Islet of Langerhans (tissue), 1 donor: Measurements from ENCODE around the gene CALB2.
"Not testable (repeated sequence)": the region's sequence is repeated elsewhere in the genome, so short reads cannot be mapped to it uniquely, and the experiment has no call there.

Experiments
- FAIRE-seq: peaks from one replicate; lab custom pipeline; 2011; peaks lifted over from hg19 to GRCh38; lab: Jason Lieb, UNC

CALB2 gene

DNA sequence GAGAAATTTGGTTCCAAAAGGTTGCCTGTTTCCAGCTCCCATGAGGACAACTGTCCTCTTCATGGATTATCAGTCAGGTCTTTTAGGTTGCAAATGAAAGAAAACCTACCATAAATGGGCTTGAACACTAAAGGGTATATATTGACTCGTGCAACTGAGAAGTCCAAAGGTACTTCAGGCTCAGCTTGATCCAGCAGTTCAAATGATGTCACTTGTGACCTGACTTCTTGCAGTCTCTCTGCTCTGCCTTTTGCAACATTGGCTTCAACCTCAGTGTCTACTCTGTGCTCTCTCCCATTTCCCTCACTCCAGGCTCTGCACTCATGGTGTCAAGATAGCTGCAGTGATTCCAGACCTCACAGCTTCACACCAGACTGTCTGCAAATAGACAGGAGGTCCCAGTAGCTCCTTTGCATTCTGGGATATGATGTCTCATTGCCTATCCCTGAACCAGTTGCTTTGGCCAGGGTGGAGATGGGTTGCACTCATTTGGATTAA lies 5.5 kb upstream of the CALB2 start:
- no peak for FAIRE-seq

- no peak for FAIRE-seq
These were observed 4.8 kb upstream of the CALB2 start for GRCh38 chr16:71353736-71354135.

DNA sequence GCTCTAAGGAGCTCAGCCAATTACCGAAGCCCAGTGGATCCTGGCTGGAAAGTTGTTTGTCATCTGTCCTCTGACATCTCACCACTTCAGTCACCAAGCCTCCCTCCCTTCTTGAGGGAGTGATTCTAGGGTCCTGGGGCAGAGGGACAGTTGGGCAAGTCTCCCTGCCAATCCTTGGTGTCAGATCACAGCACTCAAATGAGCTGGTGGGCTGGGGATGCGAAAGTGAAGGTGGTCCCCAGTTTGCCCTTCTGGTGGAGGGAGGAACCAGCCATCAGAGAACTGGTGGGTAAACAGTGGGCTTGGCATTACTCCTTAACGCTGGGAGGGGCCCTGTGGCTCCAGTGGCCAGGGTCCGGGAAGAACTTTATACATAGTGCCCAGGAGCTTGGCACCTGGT lies 4.4 kb upstream of the CALB2 start:
- no peak for FAIRE-seq

DNA sequence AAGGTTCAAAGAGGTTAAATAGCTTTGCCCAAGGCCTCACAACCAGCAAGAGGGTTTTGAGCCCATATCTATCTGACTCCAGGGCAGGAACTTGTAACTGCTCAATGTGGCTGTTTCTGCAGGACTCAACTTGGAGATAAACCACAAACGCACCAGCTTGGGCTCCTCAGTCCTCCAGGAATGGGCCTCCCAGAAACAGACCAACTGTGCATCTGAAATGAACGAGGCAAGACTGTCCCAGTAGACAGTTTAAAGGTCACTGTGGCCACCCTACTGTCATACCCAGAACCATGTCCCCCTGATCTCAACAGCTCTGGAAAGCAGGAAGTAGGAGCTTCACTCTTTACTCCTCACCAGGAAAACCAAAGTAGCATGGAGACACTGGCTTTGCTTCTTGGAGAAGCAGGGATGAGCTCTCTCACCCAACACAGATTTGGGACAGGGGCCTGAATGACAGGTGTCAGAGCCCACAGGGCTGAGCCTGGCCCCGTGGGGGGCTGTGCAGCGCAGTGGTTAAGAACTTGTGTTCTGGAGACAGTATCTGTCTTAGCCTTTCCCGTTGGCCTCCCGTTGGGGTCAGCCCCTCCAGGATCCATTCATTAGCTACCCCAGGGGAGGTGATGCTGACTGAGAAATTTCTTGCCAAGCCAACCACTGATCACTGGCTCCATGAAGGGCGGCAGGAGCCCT lies 2.3 kb upstream of the CALB2 start:
- FAIRE-seq: no peak

GRCh38 chr16:71356936-71357335 lies 1.6 kb upstream of the CALB2 start:
- FAIRE-seq: not testable (repeated sequence)

- FAIRE-seq: no peak
These were observed 842 bp upstream of the CALB2 start for GRCh38 chr16:71357681-71358080.

- no peak for FAIRE-seq
These were observed 908 bp downstream of the CALB2 start for GRCh38 chr16:71359431-71359830.

GRCh38 chr16:71360378-71360777 lies 1.9 kb downstream of the CALB2 start:
- FAIRE-seq: no peak

DNA sequence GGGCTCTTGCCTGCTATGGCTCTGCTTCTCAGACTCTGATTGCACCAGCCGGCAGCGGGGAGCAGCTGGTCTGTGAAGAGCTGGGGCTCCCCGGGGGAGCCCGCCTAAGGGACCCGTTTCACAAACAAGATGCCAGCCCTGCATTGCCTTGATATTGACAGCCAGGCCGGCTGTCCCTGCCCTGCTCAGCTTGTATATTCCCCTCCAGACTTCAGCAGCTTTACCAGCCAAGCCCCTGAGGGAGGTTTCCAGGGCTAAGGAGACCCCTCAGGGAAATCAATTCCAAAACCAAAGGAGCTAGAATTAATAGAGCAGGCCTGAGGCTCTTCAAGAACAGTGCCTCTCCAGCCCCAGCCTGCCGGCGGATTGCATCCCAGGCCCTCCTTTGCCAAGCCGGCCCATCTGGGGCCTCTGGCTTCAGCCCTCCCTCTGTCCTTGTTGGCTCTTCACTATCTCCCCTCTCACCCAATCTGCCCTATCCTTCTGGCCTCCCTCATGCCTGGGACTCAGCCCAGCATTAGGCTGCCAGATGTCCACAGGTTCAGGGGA lies 5.7 kb downstream of the CALB2 start:
- FAIRE-seq: no peak

DNA sequence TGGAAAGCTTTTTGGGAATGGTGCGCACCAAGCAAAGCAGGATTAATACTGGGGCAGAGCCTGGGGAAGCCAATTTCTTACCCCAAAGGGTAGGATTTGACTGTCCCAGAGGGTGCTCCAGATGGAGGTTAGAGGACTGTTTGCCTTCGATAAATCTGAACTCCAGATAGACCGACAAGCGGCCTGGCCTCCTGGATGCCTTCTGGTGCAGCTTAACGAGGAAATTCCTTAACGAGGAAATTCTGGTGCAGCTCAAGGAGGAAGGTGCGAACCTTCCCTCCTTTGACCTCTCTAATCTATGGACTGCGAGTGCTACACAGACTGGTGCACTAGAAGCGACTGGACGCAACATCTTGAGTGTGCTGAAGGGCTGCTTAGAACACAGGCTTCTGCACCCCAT lies 6.5 kb downstream of the CALB2 start:
- no peak for FAIRE-seq

DNA sequence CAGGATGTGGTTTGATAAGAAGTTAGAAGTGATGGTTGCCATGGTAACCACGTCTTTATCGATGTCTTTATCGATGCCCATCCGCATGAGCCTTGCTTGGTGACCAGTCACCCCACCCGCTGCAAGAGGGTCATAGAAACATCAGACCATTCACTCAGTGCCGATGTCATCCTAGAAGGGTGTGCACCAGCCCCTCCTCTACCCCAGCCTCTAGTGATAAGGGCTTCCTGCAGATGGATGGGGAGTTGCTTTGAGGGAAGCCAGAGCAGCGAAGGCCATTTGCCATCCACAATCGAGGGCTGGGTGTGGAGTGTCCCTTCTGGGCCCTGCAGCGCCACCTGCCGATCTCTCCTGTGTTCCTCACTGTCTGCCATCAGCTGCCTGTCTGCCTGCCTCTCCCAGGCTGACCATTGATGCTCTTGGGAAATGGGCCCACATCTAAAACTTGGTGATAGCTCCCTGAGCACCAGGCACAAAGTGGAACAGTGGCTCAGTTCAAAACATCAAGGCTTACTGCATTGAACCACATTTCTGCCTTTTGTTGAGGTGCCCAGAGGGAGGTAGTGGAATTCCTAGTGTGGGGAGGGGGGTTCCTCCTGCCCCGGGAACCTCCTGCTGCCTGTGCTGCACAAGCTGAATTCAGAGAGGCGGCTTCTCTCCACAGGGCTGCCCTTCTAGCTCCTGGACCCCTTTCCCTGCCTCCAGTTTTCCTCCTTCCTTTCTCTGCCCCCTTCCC lies 8.9 kb downstream of the CALB2 start:
- no peak for FAIRE-seq

DNA sequence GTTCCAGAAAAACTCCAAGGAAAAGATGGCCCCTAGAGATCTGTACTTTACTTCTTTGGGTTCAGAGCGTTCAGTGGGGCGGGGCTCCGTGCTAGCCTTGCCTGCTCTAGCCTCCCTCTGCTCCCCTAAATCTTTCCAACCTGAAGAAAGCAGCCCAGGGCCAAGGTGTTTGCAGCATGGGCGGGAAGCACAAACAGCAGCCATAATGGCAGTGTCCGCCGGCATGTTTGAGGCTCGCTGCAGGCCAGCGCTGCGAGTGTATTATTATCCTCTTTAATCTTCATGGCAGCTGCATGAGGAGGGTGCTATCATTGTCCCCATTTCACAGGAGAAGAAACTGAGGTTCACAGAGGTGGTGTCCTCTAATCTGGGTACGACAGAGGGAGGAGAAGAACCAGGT lies 10.4 kb downstream of the CALB2 start:
- no peak for FAIRE-seq

DNA sequence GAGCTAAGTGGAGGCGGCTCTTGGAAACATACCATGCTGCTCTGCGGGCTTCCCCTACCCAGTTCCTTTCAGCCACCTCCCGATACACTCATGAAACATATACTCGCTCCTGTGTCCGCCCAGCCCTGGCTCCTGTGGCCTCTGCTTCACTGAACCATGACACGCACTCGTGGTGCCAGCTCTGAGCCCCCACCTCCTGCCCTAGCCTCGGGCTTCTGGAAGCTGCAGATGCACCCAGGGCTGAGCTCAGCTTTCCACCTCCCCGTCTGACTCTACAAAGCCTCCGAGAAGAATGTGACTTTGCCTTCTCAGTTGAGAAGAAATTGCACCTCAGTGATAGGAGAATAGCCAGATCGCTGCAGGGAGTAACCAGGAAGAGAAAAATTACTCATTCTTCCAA lies 11.0 kb downstream of the CALB2 start:
- no peak for FAIRE-seq

DNA sequence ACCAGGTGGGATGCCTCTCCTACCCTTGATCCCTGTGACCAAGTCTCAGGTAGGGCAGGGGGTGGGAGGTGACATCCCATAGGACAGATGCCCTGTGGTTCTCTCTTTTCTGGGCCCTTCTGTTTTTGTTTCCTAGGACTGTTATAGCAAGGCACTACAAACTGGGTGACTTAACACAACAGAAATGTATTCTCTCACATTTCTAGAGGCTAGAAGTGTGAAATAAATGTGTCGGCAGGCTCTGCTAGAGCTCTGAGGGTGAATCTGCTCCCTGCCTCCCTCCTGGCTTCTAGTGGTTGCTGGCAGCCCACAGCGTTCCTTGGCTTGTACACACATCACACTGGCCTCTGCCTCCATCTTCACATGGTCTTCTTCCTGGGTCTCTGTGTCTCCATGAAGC lies 12.7 kb downstream of the CALB2 start:
- no peak for FAIRE-seq

DNA sequence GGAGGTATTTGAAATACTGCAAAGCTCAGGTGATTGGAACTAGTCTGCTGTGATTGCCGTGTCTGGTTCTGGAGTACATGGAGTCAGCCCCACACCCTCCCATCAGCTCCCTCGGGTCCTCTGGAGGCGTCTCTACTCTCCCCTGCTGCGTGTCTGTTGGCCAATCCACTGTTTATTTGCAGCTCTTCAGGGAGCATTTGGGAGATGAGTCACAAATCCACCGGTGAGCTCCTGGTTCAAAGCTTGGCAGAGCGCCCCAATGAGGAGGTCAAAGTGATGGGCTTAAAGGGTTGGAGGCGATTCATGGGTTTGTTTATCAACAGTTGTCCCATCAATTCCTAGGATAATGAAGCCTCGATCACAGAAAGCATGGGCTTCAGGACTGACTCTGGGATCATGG lies 14.6 kb downstream of the CALB2 start:
- FAIRE-seq: no peak

DNA sequence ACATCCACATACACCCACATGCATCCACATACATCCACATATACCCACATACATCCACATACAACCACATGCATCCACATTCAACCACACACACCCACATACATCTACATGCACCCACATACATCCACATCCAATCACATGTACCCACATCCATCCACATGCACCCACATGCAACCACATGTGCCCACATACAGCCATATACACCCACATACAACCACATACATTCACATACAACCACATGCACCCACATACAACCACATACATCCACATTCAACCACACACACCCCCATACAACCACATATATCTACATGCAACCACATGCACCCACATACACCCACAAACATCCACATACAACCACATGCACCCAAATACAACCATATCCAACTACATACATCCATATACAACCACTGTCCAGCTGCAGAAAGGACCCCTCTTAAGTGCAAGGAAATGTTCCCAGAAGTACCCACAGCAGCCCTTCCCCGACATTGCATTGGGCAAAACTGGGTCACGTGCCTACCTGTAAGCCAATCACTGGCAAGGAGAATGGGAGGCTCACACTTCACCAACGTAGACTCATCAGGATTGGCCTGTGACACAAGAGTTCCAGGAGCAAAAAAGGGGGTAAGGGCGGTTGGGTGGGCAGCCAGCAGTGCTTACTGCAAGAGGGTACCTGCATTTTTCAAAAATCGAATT lies 18.1 kb downstream of the CALB2 start:
- no peak for FAIRE-seq

GRCh38 chr16:71379711-71380110 lies 21.2 kb downstream of the CALB2 start:
- FAIRE-seq: no peak

DNA sequence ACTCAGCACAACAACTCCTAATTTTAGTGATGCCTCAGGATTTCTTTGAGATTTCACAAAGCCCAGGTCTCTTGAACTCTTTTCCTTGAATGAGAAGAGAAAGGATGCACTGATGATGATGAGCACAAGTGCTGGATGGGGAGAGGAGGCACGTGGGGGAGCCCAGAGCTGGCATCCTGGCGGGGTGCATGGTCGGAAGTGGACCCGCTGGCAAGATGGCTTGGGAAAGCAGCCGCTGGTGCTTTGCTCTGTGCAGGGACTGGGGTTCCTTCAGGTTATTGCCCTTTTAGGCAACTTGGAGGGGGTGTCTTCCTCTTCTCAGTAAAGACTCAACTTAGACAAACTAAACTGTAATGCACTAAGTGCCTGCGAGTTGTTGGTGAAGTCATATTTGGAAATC lies 22.3 kb downstream of the CALB2 start:
- FAIRE-seq: no peak

- FAIRE-seq: no peak
These were observed 24.7 kb downstream of the CALB2 start for GRCh38 chr16:71383054-71383773.

DNA sequence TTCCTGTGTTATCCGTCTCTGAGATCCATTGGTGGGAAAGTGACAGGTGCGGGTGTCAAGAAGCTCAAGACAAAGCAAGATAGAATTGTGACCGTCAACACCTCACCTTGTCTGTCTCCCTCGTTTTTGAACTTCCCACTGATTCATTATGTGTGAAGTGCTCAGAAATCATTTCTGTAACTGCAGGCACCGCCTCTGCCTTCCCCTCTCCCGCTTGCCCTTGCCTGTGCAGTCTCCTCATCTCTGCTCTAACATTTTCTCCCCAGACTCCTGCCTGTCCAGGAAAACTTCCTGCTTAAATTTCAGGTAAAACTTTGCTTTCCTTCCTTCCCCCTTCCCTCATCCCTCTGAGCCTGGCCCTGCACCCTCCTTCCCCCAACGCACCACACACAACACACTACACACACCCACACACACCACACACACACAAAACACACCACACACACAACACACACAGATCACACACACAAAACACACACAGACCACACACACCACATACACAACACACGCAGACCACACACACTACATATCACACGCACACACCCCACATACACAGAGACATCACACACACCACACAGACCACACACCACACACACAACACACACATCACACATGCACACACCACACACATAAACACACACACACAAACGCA lies 25.7 kb downstream of the CALB2 start:
- no peak for FAIRE-seq

GRCh38 chr16:71387045-71387871 lies 28.7 kb downstream of the CALB2 start:
- FAIRE-seq: no peak
